Central memory CD4-positive, alpha-beta T cell (primary cell): ENCODE data around the gene TGFBRAP1.
"Not testable (repeated sequence)": the region's sequence is repeated elsewhere in the genome, so short reads cannot be mapped to it uniquely, and the experiment has no call there.

Source experiments
- DNase-seq: peaks from one replicate; pipeline ENCODE4 v3.0.0; 2022

TGFBRAP1 gene

GRCh38 chr2:105357122-105357521 lies 27.6 kb upstream of the TGFBRAP1 start:
- DNase-seq = no peak

DNA sequence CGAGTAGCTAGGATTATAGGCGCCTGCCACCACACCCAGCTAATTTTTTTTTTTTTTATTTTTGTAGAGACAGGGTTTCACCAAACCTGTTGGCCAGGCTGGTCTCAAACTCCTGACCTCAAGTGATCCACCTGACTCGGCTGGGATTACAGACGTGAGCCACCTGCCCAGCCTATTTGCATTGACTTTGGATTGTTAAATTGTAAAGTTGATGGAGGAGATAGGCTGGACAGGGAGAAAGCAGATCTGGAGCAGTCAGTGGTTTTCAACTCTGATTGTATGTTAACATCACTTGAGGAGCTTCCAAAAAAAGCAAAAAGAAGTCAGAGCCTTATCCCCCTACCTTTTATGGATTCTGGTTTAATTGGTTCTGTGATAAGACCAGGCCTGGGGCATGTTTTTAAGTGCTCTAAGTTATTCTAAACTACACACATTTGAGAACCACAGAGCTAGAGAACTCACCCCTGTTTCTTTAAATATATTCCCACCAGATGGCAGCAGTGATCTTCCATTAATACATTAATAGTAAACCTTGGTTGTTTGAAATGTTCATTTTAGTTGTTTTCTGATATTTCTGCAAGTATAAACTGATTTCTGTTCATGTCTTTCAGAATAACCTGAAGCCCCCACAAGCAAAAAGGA lies 15.3 kb upstream of the TGFBRAP1 start:
- DNase-seq = no peak

- no peak for DNase-seq
Observed at GRCh38 chr2:105339414-105339813, 9.9 kb upstream of the TGFBRAP1 start.

DNA sequence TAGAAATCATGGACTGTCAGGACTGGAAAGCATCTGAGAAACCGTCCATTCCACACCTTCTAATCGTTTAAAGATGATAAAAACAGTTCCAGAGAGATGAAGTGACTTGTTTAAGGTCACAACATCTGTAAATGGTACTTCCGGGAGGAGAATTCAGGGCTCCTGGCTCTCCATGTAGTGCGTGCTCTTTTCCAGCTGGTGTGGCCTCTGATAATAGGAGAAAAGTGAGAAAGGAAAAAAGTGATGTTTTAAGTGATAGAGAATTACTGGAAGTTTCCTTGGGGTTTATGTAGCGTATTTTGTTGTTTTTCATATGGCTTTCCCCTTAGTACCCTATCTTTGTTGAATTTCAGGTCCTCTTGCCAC lies 8.5 kb upstream of the TGFBRAP1 start:
- DNase-seq = no peak

GRCh38 chr2:105337122-105338019 lies 7.8 kb upstream of the TGFBRAP1 start, which contains the start of gene C2orf49:
TSS of gene C2orf49 (plus strand) at chr2:105337540. CDS start at chr2:105337588, 48 bp downstream.
- DNase-seq = peak; percentile 90

DNA sequence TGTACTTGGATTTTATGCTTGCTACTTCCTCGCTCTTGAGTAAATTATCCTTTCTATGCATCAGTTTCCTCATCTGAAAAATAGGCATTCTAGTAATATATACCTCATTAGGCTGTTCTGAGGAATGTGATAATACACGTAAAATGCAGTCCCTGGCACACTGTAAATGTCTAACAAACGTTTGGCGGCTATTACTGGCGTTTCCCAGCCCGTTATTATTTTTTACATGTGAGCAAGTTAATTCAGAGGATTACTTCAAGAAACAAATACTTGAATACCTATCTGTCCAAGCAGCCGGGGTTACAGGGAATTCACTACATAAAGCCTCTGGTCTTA lies 7.2 kb upstream of the TGFBRAP1 start:
- DNase-seq = no peak

- DNase-seq = no peak
Observed at GRCh38 chr2:105335469-105335868, 5.9 kb upstream of the TGFBRAP1 start.

- DNase-seq = no peak
Observed at GRCh38 chr2:105334211-105334610, 4.7 kb upstream of the TGFBRAP1 start.

- DNase-seq = no peak
Observed at GRCh38 chr2:105330681-105331375, 1.3 kb upstream of the TGFBRAP1 start.

- peak; percentile 1 for DNase-seq
Observed at GRCh38 chr2:105329197-105329554, 359 bp downstream of the TGFBRAP1 start.

DNA sequence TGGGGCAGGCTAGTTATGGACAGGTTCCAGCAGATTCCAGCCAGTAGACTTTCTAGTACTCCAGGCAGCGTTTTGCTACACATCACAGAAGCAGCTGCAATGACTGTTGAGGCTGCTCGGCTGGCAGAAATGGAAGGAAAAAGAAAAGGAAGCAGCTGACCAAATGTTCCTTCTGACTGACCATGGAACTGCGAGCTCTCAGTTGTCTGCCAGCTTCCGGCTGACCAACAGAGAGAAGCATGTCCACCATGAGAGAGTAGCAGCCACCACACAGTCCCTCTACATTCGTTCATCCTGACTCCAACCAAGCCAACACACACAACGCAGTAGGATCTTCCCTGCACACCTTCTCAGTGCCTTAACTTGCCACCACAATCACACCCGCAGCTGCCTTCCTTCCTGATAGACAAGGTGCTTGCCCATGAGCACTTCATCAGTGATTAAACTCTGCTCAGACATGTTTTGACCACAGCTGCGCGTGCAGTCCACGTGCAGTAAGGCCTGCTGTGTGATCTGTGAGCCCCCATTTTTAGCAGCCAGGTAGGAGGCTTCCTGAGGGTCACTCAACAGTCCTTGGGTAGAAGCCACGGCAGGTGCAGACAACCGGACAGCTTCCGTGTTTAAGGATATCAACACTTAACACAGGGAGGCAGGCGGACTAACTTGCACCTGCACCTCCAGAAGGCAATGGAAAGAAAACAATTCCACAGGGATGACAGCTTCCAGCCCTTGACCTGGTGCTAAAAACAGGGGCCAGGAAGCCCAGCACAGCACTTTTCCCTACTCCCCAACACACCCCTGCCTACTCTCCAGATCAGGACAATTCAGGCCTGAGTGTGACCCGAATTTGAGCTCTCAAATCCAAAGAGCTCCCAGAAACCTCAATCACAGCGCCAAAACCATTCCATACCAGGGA lies 996 bp downstream of the TGFBRAP1 start:
- peak; percentile 6 for DNase-seq

GRCh38 chr2:105327690-105328089 lies 1.8 kb downstream of the TGFBRAP1 start:
- no peak for DNase-seq

- DNase-seq = not testable (repeated sequence)
Observed at GRCh38 chr2:105327271-105327670, 2.3 kb downstream of the TGFBRAP1 start.

- DNase-seq = no peak
Observed at GRCh38 chr2:105325389-105325963, 4.1 kb downstream of the TGFBRAP1 start.

GRCh38 chr2:105324732-105325131 lies 4.8 kb downstream of the TGFBRAP1 start:
- no peak for DNase-seq

GRCh38 chr2:105324101-105324500 lies 5.4 kb downstream of the TGFBRAP1 start:
- no peak for DNase-seq

DNA sequence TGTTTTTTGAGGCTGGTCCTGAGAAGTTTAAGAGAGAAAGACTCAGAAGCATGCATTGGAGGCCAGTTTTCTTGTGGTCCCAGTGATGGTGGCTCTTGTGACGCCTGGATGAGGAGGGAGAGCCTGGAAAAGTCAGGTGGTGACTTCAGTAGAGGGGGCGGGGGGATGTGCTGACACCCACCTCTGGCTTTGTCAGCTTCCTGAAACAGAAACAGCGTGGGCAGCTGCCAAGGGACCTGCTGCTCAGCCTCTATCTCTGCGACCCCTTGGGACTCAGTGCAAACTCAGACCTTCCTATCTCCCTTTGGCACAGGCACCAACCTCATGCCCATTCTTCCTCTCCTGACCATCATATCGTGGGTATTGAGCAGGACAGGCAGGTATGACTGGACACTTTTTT lies 6.4 kb downstream of the TGFBRAP1 start:
- DNase-seq = no peak

DNA sequence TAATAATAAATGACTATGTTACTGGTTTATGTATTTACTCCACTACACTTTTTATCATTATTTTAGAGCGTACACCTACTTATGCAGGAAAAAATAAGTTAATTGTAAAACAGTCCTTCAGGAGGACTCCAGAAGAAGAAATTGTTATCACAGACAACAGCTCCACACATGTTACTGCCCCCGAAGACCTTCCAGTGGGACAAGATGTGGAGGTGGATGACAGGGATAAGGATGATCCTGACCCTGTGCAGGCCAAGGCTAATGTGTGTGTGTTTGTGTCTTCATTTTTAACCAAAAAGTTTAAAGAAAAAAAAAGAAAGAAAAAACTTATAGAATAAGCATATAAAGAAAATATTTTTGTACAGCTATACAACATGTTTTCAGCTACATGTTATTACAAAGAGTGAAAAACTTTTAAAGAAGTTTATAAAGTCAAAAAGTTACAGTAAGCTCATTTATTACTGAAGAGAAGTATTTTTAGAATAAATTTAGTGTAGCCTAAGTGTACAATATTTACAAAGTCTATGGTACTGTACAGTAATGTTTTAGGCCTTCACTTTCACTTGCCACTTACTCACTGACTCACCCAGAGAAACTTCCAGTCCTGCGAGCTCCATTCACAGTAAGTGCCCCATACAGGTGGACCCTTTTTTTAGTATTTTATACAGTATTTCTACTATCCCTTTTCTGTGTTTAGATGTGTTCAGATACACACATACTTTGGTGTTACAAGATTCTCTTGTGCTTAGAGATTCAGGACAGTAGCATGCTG lies 7.5 kb downstream of the TGFBRAP1 start:
- no peak for DNase-seq

DNA sequence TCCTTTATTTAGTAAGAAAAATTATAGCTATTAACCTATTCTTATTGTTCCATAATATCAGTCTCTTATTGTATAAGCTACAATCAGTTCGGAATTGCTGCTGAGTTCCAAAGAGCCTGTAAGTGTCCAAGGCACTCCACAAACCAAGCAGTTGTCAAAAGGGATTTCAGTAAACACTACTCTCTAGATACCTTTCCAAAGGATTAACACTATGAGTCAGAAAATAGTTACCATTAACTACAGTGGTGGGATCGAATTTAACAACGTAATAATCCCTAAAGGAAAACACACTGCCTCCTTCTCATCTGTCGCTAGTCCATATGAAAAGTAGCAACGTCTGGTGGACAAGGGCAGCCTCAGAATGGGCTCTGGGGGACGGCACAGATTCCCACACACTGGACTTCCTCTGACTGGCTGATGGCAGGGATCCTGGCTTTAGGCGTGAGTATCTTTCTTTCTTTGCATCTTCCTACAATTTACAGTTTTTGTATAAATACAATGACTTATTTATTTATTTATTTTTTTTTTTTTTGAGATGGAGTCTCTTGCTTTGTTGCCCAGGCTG lies 8.8 kb downstream of the TGFBRAP1 start:
- no peak for DNase-seq

GRCh38 chr2:105317937-105318336 lies 11.6 kb downstream of the TGFBRAP1 start:
- no peak for DNase-seq

- DNase-seq = no peak
Observed at GRCh38 chr2:105315314-105315713, 14.2 kb downstream of the TGFBRAP1 start.
